NCI-H187 treated with DMSO at 0.1 percent for 48 hours (cell line): Measurements from ENCODE around the gene SLC9A5.

Source experiments
- DNase-seq: peaks from one replicate; lab custom pipeline; 2025; lab: John Stamatoyannopoulos, UW

Gene SLC9A5, protein sequence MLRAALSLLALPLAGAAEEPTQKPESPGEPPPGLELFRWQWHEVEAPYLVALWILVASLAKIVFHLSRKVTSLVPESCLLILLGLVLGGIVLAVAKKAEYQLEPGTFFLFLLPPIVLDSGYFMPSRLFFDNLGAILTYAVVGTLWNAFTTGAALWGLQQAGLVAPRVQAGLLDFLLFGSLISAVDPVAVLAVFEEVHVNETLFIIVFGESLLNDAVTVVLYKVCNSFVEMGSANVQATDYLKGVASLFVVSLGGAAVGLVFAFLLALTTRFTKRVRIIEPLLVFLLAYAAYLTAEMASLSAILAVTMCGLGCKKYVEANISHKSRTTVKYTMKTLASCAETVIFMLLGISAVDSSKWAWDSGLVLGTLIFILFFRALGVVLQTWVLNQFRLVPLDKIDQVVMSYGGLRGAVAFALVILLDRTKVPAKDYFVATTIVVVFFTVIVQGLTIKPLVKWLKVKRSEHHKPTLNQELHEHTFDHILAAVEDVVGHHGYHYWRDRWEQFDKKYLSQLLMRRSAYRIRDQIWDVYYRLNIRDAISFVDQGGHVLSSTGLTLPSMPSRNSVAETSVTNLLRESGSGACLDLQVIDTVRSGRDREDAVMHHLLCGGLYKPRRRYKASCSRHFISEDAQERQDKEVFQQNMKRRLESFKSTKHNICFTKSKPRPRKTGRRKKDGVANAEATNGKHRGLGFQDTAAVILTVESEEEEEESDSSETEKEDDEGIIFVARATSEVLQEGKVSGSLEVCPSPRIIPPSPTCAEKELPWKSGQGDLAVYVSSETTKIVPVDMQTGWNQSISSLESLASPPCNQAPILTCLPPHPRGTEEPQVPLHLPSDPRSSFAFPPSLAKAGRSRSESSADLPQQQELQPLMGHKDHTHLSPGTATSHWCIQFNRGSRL

GRCh38 chr16:67248401-67249177 is at the start of gene SLC9A5:
SLC9A5 (plus strand) TSS chr16:67248979; CDS start chr16:67249015, 36 bp downstream.
- DNase-seq = no peak

GRCh38 chr16:67199011-67199807 is 49.6 kb upstream of the SLC9A5 start, which contains the start of gene ELMO3:
ELMO3 (plus strand) TSS chr16:67199131; CDS start chr16:67199327, 196 bp downstream.
- DNase-seq = no peak

- DNase-seq = no peak
These were observed 49.0 kb upstream of the SLC9A5 start for GRCh38 chr16:67199808-67200198.

DNA sequence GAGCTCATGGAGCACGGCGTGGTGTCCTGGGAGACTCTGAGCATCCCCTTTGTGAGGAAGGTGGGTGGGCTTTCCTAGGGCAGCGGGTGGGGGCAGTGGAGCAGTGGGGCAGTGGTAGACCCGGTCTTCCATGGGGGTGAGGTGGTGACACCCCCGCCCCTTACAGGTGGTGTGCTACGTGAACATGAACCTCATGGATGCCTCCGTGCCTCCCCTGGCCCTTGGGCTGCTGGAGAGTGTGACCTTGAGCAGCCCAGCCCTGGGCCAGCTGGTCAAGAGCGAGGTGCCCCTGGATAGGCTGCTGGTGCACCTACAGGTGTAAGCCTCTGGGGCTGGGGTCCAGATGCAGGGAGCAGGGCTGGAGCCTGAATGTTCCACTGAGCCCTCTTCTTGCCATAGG is 48.3 kb upstream of the SLC9A5 start:
- DNase-seq = no peak

GRCh38 chr16:67201411-67202345 is 47.1 kb upstream of the SLC9A5 start:
- no peak for DNase-seq

- no peak for DNase-seq
These were observed 46.4 kb upstream of the SLC9A5 start for GRCh38 chr16:67202426-67202825.

- no peak for DNase-seq
These were observed 45.8 kb upstream of the SLC9A5 start for GRCh38 chr16:67202956-67203493.

- no peak for DNase-seq
These were observed 44.7 kb upstream of the SLC9A5 start for GRCh38 chr16:67204076-67204475.

- no peak for DNase-seq
These were observed 42.5 kb upstream of the SLC9A5 start for GRCh38 chr16:67206129-67206837.

DNA sequence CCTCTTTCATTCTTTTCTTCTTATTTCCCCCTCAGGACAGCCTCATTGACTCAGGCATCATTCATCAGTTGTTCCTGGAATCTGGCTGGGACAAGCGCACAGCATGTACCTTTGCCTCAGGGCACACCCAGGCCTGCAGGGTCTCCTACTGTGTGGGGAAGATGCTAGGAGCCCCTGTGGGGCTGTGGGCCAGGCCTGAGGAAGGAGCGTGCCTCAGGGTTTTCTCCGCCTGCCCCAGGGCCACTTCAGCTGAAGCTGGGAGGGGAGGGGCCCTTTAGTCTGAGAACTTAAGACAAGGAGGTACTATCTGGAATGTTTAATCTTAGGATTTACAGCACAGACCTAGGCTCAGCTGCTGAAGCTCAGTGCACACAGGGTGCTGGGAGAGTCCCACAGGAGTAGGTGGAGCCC is 41.9 kb upstream of the SLC9A5 start:
- no peak for DNase-seq

- no peak for DNase-seq
These were observed 41.3 kb upstream of the SLC9A5 start for GRCh38 chr16:67207249-67208091.

DNA sequence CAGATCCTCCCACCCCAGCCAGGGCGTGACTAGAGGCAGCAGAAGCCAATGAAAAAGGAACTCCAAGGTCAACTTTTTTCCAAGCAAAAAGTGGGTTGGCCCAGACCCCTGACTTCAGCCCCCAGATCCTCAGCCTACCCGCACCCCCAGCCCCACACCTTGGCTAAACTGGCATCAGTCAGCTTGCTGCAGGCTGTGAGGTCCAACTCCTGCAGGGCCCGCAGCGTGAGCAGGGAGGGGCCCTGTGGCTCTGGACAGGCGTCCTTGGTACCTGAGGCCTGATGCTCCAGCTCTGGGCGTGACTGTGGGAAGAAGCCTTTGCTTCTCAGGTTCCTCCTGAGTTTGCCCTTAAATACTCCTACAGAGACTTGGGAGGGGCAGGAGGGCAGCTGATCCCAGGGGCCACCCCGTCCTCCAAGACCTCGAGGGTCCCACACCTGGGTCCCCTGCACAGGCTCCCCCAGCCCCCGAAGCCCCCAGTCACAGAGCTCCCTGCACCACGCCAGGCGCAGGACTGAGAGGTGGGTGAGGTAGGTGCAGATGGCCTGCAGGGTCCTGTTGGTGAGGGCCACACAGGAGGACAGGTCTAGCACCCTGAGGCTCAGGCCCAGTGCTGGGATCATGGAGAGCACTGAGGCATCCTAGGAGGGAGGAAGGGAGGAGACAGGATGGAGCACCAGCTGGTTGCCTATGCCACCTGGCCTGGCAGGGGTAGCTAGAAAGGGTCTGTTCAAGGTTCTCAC is 40.5 kb upstream of the SLC9A5 start:
- DNase-seq = no peak

GRCh38 chr16:67209565-67209964 is 39.2 kb upstream of the SLC9A5 start:
- DNase-seq = no peak

GRCh38 chr16:67210069-67210937 is 38.5 kb upstream of the SLC9A5 start:
- no peak for DNase-seq

GRCh38 chr16:67211674-67212073 is 37.1 kb upstream of the SLC9A5 start:
- DNase-seq = no peak

GRCh38 chr16:67212766-67213165 is 36.0 kb upstream of the SLC9A5 start:
- DNase-seq = no peak
